ENCODE measurements around the gene UCK2. TPM values are rescaled to one million over a fixed set of nuclear protein-coding genes. Genes with fewer than 3 reads are reported as not detected.

UCK2 gene
- total and polyA plus RNA-seq, 10 of the 15 experiments (the other 5 are each of a cell fraction or from before 2014, with no cell fraction given), result 55.3 to 106 (median 84.9) TPM

DNA sequence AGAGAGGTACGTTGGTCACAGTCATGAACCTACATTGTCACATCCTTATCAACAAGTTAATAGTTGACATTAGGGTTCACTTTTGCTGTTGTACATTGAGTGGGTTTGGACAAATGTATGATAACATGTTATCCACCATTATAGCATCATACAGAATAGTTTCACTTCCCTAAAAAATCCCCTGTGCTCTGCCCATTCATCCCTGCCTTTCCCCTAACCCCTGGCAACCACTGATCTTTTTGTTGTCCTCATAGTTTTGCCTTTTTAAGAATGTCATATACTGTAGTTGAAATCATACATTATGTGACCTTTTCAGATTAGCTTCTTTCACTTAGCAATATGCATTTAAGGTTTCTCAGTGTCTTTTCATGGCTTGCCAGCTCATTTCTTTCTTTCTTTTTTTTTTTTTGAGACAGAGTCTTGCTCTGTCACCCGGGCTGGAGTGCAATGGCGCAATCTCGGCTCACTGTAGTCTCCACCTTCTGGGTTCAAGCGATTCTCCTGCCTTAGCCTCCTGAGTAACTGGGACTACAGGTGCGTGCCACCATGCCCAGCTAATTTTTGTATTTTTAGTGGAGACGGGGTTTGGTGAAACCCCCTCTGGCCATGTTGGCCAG lies 50.6 kb downstream of the UCK2 start (continued):
- TF ChIP-seq BCLAF1 (IDR thresholded peaks at IDR 0.05) (no peak), SMAD5 (IDR thresholded peaks at IDR 0.05; ENCODE audit: low read depth) (no peak), POU2F2 (IDR thresholded peaks at IDR 0.05; ENCODE audit: borderline replicate concordance, low read depth, low read length) (0 out of 3 replicates have a peak, but pooled peaks have one; percentile 18), ESRRA (IDR thresholded peaks at IDR 0.05; ENCODE audit: low read length) (no peak), NRF1 (conservative IDR thresholded peaks at IDR 0.05; ENCODE audit: low read depth, low read length) (no peak), MEF2A (IDR thresholded peaks at IDR 0.05; ENCODE audit: insufficient read depth, low read depth, low read length) (peak; percentile 68), SUZ12 (IDR thresholded peaks at IDR 0.05; ENCODE audit: unreplicated experiment) (no peak), BACH1 (IDR thresholded peaks at IDR 0.05; ENCODE audit: borderline replicate concordance) (peak; percentile 23; the same call in 1 of the 2 replicates), MEF2B (IDR thresholded peaks at IDR 0.05; ENCODE audit: partially characterized antibody, poor library complexity, severe bottlenecking) (peak; percentile 59), ZNF592 (IDR thresholded peaks at IDR 0.05) (peak; percentile 17; the same call in 1 of the 2 replicates)
- TF ChIP-seq, protein P1, sequence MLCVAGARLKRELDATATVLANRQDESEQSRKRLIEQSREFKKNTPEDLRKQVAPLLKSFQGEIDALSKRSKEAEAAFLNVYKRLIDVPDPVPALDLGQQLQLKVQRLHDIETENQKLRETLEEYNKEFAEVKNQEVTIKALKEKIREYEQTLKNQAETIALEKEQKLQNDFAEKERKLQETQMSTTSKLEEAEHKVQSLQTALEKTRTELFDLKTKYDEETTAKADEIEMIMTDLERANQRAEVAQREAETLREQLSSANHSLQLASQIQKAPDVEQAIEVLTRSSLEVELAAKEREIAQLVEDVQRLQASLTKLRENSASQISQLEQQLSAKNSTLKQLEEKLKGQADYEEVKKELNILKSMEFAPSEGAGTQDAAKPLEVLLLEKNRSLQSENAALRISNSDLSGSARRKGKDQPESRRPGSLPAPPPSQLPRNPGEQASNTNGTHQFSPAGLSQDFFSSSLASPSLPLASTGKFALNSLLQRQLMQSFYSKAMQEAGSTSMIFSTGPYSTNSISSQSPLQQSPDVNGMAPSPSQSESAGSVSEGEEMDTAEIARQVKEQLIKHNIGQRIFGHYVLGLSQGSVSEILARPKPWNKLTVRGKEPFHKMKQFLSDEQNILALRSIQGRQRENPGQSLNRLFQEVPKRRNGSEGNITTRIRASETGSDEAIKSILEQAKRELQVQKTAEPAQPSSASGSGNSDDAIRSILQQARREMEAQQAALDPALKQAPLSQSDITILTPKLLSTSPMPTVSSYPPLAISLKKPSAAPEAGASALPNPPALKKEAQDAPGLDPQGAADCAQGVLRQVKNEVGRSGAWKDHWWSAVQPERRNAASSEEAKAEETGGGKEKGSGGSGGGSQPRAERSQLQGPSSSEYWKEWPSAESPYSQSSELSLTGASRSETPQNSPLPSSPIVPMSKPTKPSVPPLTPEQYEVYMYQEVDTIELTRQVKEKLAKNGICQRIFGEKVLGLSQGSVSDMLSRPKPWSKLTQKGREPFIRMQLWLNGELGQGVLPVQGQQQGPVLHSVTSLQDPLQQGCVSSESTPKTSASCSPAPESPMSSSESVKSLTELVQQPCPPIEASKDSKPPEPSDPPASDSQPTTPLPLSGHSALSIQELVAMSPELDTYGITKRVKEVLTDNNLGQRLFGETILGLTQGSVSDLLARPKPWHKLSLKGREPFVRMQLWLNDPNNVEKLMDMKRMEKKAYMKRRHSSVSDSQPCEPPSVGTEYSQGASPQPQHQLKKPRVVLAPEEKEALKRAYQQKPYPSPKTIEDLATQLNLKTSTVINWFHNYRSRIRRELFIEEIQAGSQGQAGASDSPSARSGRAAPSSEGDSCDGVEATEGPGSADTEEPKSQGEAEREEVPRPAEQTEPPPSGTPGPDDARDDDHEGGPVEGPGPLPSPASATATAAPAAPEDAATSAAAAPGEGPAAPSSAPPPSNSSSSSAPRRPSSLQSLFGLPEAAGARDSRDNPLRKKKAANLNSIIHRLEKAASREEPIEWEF (IDR thresholded peaks at IDR 0.05; ENCODE audit: insufficient replicate concordance, low read depth, low read length), result no peak
- TF ChIP-seq, protein P2, sequence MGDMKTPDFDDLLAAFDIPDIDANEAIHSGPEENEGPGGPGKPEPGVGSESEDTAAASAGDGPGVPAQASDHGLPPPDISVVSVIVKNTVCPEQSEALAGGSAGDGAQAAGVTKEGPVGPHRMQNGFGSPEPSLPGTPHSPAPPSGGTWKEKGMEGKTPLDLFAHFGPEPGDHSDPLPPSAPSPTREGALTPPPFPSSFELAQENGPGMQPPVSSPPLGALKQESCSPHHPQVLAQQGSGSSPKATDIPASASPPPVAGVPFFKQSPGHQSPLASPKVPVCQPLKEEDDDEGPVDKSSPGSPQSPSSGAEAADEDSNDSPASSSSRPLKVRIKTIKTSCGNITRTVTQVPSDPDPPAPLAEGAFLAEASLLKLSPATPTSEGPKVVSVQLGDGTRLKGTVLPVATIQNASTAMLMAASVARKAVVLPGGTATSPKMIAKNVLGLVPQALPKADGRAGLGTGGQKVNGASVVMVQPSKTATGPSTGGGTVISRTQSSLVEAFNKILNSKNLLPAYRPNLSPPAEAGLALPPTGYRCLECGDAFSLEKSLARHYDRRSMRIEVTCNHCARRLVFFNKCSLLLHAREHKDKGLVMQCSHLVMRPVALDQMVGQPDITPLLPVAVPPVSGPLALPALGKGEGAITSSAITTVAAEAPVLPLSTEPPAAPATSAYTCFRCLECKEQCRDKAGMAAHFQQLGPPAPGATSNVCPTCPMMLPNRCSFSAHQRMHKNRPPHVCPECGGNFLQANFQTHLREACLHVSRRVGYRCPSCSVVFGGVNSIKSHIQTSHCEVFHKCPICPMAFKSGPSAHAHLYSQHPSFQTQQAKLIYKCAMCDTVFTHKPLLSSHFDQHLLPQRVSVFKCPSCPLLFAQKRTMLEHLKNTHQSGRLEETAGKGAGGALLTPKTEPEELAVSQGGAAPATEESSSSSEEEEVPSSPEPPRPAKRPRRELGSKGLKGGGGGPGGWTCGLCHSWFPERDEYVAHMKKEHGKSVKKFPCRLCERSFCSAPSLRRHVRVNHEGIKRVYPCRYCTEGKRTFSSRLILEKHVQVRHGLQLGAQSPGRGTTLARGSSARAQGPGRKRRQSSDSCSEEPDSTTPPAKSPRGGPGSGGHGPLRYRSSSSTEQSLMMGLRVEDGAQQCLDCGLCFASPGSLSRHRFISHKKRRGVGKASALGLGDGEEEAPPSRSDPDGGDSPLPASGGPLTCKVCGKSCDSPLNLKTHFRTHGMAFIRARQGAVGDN (IDR thresholded peaks at IDR 0.05), result peak; percentile 46; the same call in 1 of the 2 replicates
